Sigmoid colon (tissue), 7 donors: ENCODE results near the gene RBFOX2. TPM values are rescaled to one million over a fixed set of nuclear protein-coding genes. Genes with fewer than 3 reads are reported as not detected.
A peak's percentile ranks its signal among the peaks of the same experiment; 100 is the strongest.
"Not testable (repeated sequence)": the region's sequence is repeated elsewhere in the genome, so short reads cannot be mapped to it uniquely, and the experiment has no call there.

Source experiments
- DNase-seq: peaks from one replicate; pipeline ENCODE4 v3.0.0-alpha.2; 2019
- H3K27ac ChIP-seq, 4 donors: fragments of 200-600 bp; sonication (generic); one replicate each; pipeline ENCODE4 v1.5.1; 2016 to 2019; ENCODE audit warnings: mild to moderate bottlenecking in 1 of 4
- H3K27me3 ChIP-seq, 3 donors: fragments of 200-600 bp; sonication (generic); one replicate each; pipeline ENCODE4 v1.5.1; 2019; ENCODE audit warnings: mild to moderate bottlenecking in 1 of 3
- H3K36me3 ChIP-seq, 4 donors: fragments of 200-600 bp; sonication (generic); one replicate each; pipeline ENCODE4 v1.5.1; 2016 to 2019
- H3K4me1 ChIP-seq, 4 donors: fragments of 200-600 bp; sonication (generic); one replicate each; pipeline ENCODE4 v1.5.1; 2017 to 2019
- H3K4me3 ChIP-seq, 4 donors: fragments of 200-600 bp; sonication (generic); one replicate each; pipeline ENCODE4 v1.5.1; 2017 to 2019; ENCODE audit warnings: mild to moderate bottlenecking in 2 of 4, moderate library complexity in 1 of 4
- H3K9me3 ChIP-seq, 4 donors: fragments of 200-600 bp in 3 of 4; sonication (generic) in 3 of 4; one replicate each; pipeline versions ENCODE4 v1.5.1 to v1.6.1; 2013 to 2019
- EP300 ChIP-seq, 4 donors: sonication (generic); formaldehyde crosslinking; IDR thresholded peaks; one replicate each; pipeline ENCODE4 v1.6.1; 2017; ENCODE audit warnings: antibody characterized with exemption in 4 of 4
- POLR2A ChIP-seq, 2 donors: fragments of 450-650 bp; IDR thresholded peaks; one replicate each; pipeline ENCODE4 v1.6.1; 2016; ENCODE audit warnings: antibody characterized with exemption in 2 of 2, mild to moderate bottlenecking in 2 of 2, moderate library complexity in 2 of 2
- POLR2AphosphoS5 ChIP-seq, 4 donors: sonication (generic); formaldehyde crosslinking; IDR thresholded peaks; one replicate each; pipeline ENCODE4 v1.6.1; 2017; ENCODE audit warnings: antibody characterized with exemption in 4 of 4
- WGBS, 2 donors: extraction: QIAGEN DNeasy Blood & Tissue Kit; methylation state at CpG; one replicate each; pipeline ENCODE4 v1.1.7; 2013; 5-methylcytosine and 5-hydroxymethylcytosine counted together
- intact Hi-C: fragments of 100-400 bp; cut with DNase I; formaldehyde crosslinking; loops from one replicate; pipeline ENCODE4 v1.15.1; 2023
- polyA plus RNA-seq, 3 donors: library from polyadenylated mRNA; stranded (reverse); fragments of 200-250 nt; gene quantifications; one replicate each; pipeline ENCODE4 v1.2.3, GENCODE V29; 2013
- total RNA-seq, 4 donors: library from RNA; depleted of rRNA; stranded (reverse); fragments of >200 nt; gene quantifications; one replicate each; pipeline ENCODE4 v1.1.0, GENCODE V29; 2016
- TF ChIP-seq, protein P1 (sequence below), 4 experiments: fragments of 450-650 bp in 3 of 4; fragments of 200-600 bp in 1 of 4; IDR thresholded peaks; one replicate each; pipeline ENCODE4 v1.5.1; 2016 to 2019; ENCODE audit warnings: antibody characterized with exemption in 4 of 4, mild to moderate bottlenecking in 3 of 4, moderate library complexity in 2 of 4
- donor health status: healthy with polysubstance abuse.
- donor health status: Bipolar disorder and iron deficiency.
- donor health status: healthy.

The RBFOX2 gene
- total and polyA plus RNA-seq, 7 donors, result 11.6 to 164 (median 138) TPM

GRCh38 chr22:35997438-35997837 is 31.2 kb downstream of the RBFOX2 start:
- H3K4me3 ChIP-seq, result no peak overlapping the region
- H3K9me3 ChIP-seq, result no peaks in the 10 kb centered on the region
- H3K27ac ChIP-seq, result peak overlapping the region; percentile 76 to 86 (median 79)
- DNase-seq, result no peak
- TF ChIP-seq POLR2AphosphoS5 (IDR thresholded peaks at IDR 0.05) (no peak), EP300 (IDR thresholded peaks at IDR 0.05) (no peak), POLR2A (IDR thresholded peaks at IDR 0.05) (no peak)
- TF ChIP-seq, protein P1, sequence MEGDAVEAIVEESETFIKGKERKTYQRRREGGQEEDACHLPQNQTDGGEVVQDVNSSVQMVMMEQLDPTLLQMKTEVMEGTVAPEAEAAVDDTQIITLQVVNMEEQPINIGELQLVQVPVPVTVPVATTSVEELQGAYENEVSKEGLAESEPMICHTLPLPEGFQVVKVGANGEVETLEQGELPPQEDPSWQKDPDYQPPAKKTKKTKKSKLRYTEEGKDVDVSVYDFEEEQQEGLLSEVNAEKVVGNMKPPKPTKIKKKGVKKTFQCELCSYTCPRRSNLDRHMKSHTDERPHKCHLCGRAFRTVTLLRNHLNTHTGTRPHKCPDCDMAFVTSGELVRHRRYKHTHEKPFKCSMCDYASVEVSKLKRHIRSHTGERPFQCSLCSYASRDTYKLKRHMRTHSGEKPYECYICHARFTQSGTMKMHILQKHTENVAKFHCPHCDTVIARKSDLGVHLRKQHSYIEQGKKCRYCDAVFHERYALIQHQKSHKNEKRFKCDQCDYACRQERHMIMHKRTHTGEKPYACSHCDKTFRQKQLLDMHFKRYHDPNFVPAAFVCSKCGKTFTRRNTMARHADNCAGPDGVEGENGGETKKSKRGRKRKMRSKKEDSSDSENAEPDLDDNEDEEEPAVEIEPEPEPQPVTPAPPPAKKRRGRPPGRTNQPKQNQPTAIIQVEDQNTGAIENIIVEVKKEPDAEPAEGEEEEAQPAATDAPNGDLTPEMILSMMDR (IDR thresholded peaks at IDR 0.05), result no peak
- WGBS, 2 donors, result 80 to 89% methylated on average over 3 of the region's 3 CpGs
- intact Hi-C loops, result no loop called here
- H3K4me1 ChIP-seq, result peaks cover 0 to 64% (median 53%) of the 10 kb centered on the region in 4 donors
- H3K36me3 ChIP-seq, result no peaks in the 10 kb centered on the region
- no peaks in the 10 kb centered on the region for H3K27me3 ChIP-seq

GRCh38 chr22:35996596-35996995 is 32.0 kb downstream of the RBFOX2 start:
- intact Hi-C loops, result no loop called here
- Histone ChIP-seq H3K27ac (peak overlapping the region; percentile 76 to 86 (median 79)), H3K4me1 (peaks cover 0 to 61% (median 49%) of the 10 kb centered on the region in 4 donors), H3K27me3 (no peaks in the 10 kb centered on the region), H3K9me3 (no peaks in the 10 kb centered on the region), H3K4me3 (no peak overlapping the region), H3K36me3 (no peaks in the 10 kb centered on the region)
- 52 to 68% methylated on average over 1 of the region's 1 CpG for WGBS, 2 donors
- no peak for DNase-seq
- TF ChIP-seq EP300 (IDR thresholded peaks at IDR 0.05) (no peak), POLR2AphosphoS5 (IDR thresholded peaks at IDR 0.05) (no peak), POLR2A (IDR thresholded peaks at IDR 0.05) (no peak)
- TF ChIP-seq, protein P1 (IDR thresholded peaks at IDR 0.05), result no peak

GRCh38 chr22:35995772-35996171 is 32.9 kb downstream of the RBFOX2 start:
- Histone ChIP-seq H3K27me3 (no peaks in the 10 kb centered on the region), H3K27ac (peak overlapping the region; percentile 76 to 86 (median 79)), H3K4me1 (peaks cover 0 to 61% (median 49%) of the 10 kb centered on the region in 4 donors), H3K9me3 (no peaks in the 10 kb centered on the region), H3K4me3 (no peak overlapping the region), H3K36me3 (no peaks in the 10 kb centered on the region)
- TF ChIP-seq EP300 (IDR thresholded peaks at IDR 0.05) (peak in 2 of 4 donors; percentile 16 to 21), POLR2A (IDR thresholded peaks at IDR 0.05) (no peak), POLR2AphosphoS5 (IDR thresholded peaks at IDR 0.05) (peak; percentile 85 to 88 (median 87))
- TF ChIP-seq, protein P1 (IDR thresholded peaks at IDR 0.05), result no peak
- WGBS, 2 donors, result 64 to 67% methylated on average over 2 of the region's 2 CpGs
- peak; percentile 95 for DNase-seq
- intact Hi-C loops, result no loop called here

GRCh38 chr22:35995348-35995747 is 33.3 kb downstream of the RBFOX2 start:
- no peaks in the 10 kb centered on the region for H3K36me3 ChIP-seq
- intact Hi-C loops, result no loop called here
- no peak overlapping the region for H3K4me3 ChIP-seq
- peak overlapping the region; percentile 76 to 86 (median 79) for H3K27ac ChIP-seq
- H3K27me3 ChIP-seq, result no peaks in the 10 kb centered on the region
- DNase-seq, result no peak
- H3K4me1 ChIP-seq, result peaks cover 0 to 61% (median 48%) of the 10 kb centered on the region in 4 donors
- TF ChIP-seq POLR2A (IDR thresholded peaks at IDR 0.05) (no peak), EP300 (IDR thresholded peaks at IDR 0.05) (no peak), POLR2AphosphoS5 (IDR thresholded peaks at IDR 0.05) (no peak)
- TF ChIP-seq, protein P1 (IDR thresholded peaks at IDR 0.05), result no peak
- H3K9me3 ChIP-seq, result no peaks in the 10 kb centered on the region
- 72 to 80% methylated on average over 7 of the region's 7 CpGs for WGBS, 2 donors

DNA sequence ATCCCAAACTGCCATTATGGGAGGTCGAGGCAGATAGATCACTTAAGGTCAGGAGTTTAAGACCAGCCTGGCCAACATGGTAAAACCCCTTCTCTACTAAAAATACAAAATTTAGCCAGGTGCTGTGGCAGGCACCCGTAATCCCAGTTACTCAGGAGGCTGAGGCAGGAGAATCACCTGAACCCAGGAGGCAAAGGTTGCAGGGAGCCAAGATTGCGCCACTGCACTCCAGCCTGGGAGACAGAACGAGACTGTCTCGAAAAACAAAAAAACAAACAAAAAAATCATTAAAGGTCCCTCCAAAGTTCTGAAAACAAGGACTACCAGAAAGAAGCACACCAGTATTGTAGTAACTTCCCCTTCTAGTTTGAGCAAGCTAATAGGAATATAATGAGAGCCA is 34.9 kb downstream of the RBFOX2 start:
- H3K9me3 ChIP-seq, H3K4me3 ChIP-seq, DNase-seq, H3K36me3 ChIP-seq, H3K27me3 ChIP-seq, H3K27ac ChIP-seq, intact Hi-C loops: not testable (repeated sequence)
- peaks cover 0 to 62% (median 48%) of the 10 kb centered on the region in 4 donors for H3K4me1 ChIP-seq
- WGBS, 2 donors, result 89 to 95% methylated on average over 5 of the region's 5 CpGs
